ES-I3 (cell line): ENCODE data around the gene NME9.
A peak's percentile ranks its signal among the peaks of the same experiment; 100 is the strongest.
"Not testable (repeated sequence)": the region's sequence is repeated elsewhere in the genome, so short reads cannot be mapped to it uniquely, and the experiment has no call there.

Source experiments
- H3K36me3 ChIP-seq: 2 replicates; pipeline ENCODE4 v1.6.1; 2013; ENCODE audit warnings: mild to moderate bottlenecking, low read length, control low read depth, moderate library complexity; ENCODE audit not compliant: insufficient read depth
- H3K4me1 ChIP-seq: 2 replicates; pipeline ENCODE4 v1.6.1; 2013; ENCODE audit warnings: mild to moderate bottlenecking, control low read depth, low read length; ENCODE audit not compliant: insufficient read depth
- H3K9ac ChIP-seq: 2 replicates; pipeline ENCODE4 v1.6.1; 2013; ENCODE audit warnings: low read depth, mild to moderate bottlenecking, low read length, moderate library complexity
- H3K9me3 ChIP-seq: 2 replicates; pipeline ENCODE4 v1.6.1; 2013; ENCODE audit warnings: mild to moderate bottlenecking, low read length, moderate library complexity; ENCODE audit not compliant: control insufficient read depth, insufficient read depth

NME9 gene

DNA sequence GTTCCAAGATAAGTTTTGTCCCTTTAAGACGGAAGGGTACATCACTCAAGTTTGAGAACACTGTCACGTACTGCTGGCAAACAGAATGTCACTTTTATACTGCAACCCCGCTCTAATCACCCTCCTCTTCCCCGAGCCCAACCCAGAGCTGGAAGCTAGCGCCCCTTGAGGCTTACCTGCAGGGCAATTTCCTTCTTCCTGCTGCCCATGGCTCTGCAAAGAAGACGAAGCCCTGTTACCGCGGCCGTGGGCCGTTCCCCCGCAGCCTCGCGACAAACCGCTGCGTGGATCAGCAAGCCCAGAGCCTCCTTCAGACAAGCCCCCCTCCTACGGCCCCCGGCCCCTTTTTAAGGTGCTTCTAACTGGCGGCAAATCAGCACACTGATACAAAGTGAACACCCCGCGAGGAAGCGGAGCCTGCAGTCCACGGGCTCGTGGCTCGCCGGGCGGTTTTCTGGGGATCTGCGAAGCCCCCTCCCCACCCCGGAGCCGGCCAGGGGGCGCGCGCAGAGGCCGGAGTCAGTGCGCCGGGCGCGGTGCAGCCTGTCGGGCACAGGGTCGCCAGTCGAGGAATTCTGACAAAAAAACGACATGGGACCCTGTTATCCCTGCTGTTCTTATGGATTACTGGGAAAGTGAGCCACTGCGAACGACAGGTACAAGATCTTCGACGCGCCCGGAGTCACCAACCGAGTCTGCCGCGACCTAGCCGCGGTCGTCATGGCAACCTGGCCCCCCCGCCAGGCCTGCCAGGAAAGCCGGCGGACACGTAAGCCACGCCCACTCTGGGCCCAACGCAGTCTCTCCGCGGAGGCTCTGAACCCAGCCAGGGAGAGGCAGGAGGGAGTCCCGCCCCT lies at the start of gene NME9:
Gene NME9, minus strand, starts transcription at position 725 of the 857 bp plus-strand sequence. Its CDS starts 516 bp downstream, at position 209.
- Histone ChIP-seq H3K9ac (peak within 1 kb of the TSS; percentile 67; the same call in 1 of the 2 replicates), H3K36me3 (no peaks in the 10 kb centered on the region), H3K4me1 (0 out of 2 replicates have a peak, but pooled peaks cover 3% of the 10 kb centered on the region), H3K9me3 (no peaks in the 10 kb centered on the region)

DNA sequence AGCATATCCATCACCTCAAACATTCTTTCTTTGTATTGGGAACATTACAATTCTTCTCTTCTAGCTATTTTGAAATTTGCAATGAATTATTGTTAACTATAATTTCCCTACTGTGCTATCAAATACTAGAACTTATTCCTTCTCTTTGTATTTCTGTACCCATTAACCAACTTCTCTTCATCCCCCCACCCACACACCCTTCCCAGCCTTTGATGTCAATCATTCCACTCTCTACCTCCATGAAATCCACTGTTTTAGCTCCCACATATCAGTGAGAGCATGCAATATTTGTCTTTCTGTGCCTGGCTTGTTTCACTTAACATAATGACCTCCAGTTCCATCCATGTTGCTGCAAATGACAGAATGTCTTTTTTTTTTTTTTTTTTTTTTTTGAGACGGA lies 49.3 kb upstream of the NME9 start:
- H3K4me1 ChIP-seq: peaks cover 8% of the 10 kb centered on the region
- H3K9ac ChIP-seq: no peak overlapping the region
- no peaks in the 10 kb centered on the region for H3K36me3 ChIP-seq
- no peaks in the 10 kb centered on the region for H3K9me3 ChIP-seq

DNA sequence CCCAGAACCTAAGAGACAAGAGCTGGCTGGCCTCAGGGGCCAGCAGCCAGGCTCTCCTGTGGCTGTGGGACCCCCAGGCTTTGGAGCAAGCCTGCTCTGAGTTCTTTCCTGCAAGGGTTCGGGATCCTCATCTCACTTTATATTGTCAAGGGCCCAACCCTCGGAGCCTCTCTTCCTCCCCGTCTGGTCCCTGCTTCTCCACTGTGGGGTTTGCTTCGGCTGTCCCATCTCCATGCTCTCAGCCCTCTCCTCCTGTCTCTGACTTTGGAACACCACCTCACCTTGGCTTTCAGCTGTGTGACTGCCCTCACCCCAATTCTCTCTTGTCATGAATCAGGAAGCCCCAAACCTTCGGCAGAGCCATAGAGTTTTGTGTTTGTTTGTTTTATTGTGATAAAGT lies 48.7 kb upstream of the NME9 start:
- Histone ChIP-seq H3K36me3 (no peaks in the 10 kb centered on the region), H3K9ac (no peak overlapping the region), H3K4me1 (peaks cover 8% of the 10 kb centered on the region), H3K9me3 (no peaks in the 10 kb centered on the region)

DNA sequence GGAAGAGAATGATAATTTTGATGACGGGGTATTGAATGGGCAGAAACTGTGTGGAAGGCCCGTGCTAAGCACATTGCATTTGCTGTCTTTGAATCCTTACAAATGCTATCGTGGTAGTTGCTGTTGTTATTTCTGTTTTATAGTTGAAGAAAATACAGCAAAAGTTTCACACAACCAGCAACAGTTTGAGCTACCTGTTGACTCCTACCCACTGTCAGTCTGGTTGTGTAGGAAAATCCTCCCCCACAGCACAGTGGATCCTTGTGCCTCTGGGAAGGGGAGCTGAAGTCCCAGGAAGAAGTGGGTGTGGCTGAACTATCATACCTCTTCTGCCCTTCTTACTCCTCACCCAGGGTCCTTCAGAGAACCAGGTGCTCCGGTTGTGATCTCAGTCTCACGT lies 48.2 kb upstream of the NME9 start:
- H3K9ac ChIP-seq: no peak overlapping the region
- H3K9me3 ChIP-seq: no peaks in the 10 kb centered on the region
- peaks cover 8% of the 10 kb centered on the region for H3K4me1 ChIP-seq
- H3K36me3 ChIP-seq: no peaks in the 10 kb centered on the region

GRCh38 chr3:138377212-138377611 lies 47.6 kb upstream of the NME9 start:
- H3K36me3 ChIP-seq, H3K9me3 ChIP-seq, H3K4me1 ChIP-seq, H3K9ac ChIP-seq: not testable (repeated sequence)

DNA sequence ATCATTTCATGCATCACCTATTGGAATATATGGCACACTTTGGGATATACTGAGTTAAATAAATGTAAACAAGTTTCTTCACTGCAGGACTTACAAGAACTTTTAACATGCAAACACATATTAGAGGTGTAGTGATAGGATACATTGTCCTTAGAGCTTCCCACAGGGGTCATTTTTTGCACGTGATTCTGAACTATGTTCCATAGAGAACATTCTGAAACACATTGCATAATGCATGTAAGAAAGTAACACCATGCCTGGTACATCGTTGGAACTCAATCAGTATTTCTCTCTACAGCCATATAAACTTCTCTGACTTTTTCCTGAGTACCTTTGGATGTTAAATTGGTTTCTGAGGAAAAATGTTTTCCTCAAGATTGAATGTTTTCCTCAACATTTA lies 47.0 kb upstream of the NME9 start:
- no peaks in the 10 kb centered on the region for H3K36me3 ChIP-seq
- H3K4me1 ChIP-seq: peaks cover 2% of the 10 kb centered on the region
- H3K9ac ChIP-seq: no peak overlapping the region
- no peaks in the 10 kb centered on the region for H3K9me3 ChIP-seq

- Histone ChIP-seq H3K9me3 (no peaks in the 10 kb centered on the region), H3K4me1 (no peaks in the 10 kb centered on the region; the same call in 1 of the 2 replicates), H3K36me3 (no peaks in the 10 kb centered on the region), H3K9ac (no peak overlapping the region)
Measured at GRCh38 chr3:138375447-138375846, 45.8 kb upstream of the NME9 start.

DNA sequence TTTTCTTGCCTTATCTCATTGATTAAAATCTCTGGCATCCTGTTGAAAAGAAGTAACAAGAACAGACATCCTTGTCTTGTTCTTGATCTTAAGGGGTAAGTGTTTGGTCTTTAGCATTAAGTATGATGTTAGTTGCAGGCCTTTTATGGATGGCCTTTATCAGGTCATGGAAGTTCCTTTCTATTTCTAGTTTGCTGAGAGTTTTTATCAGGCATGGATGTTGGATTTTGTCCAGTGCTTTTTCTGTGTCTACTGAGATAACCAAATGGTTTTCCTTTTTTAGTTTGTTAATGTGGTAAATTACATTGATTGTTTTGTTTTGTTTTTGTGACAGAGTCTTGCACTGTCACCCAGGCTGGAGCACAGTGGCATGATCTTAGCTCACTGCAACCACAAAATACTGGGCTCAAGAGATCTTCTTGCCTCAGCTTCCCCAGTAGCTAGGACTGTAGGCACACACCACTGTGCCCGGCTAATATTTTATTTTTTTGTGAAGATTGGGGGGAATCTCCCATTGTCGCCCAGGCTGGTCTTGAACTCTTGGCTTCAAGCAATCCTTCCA lies 45.0 kb upstream of the NME9 start:
- Histone ChIP-seq H3K36me3 (no peaks in the 10 kb centered on the region), H3K9me3 (no peaks in the 10 kb centered on the region), H3K4me1 (no peaks in the 10 kb centered on the region; the same call in 1 of the 2 replicates), H3K9ac (no peak overlapping the region)

GRCh38 chr3:138373736-138374094 lies 44.1 kb upstream of the NME9 start:
- Histone ChIP-seq H3K9me3 (no peaks in the 10 kb centered on the region), H3K9ac (no peak overlapping the region), H3K4me1 (no peaks in the 10 kb centered on the region; the same call in 1 of the 2 replicates), H3K36me3 (no peaks in the 10 kb centered on the region)

DNA sequence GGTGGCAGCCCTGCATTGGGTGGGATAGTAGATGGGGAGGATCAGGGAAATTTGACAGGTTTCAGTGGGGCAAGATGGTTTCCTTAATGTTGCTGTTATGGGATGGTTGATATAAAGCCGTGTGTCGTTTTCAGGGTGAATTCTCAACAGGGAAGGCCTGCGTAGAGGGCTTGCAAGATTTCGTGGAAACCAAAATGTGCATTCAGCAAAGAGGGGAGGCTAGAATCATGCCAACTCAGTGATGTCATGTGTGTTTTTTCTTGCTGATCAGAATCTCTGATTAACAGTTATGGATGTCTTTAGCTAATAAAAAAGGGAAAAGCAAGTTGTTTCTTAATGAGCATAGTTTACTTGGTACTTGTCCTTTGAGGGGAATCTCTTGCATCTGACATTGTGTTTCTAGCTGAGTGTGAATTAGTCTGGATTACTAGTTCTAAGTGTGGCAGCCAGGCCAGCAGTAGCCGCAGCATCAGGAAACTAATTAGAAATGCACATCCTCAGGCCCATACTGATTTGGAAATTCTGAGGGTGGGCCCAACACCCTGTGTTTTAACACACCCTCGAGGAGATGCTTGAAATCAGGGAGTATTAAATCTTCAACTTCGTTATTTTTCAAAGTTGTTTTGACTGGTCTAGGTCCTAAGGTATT lies 43.6 kb upstream of the NME9 start:
- no peaks in the 10 kb centered on the region; the same call in 1 of the 2 replicates for H3K4me1 ChIP-seq
- no peaks in the 10 kb centered on the region for H3K36me3 ChIP-seq
- H3K9me3 ChIP-seq: no peaks in the 10 kb centered on the region
- no peak overlapping the region for H3K9ac ChIP-seq

- Histone ChIP-seq H3K36me3 (no peaks in the 10 kb centered on the region), H3K4me1 (no peaks in the 10 kb centered on the region)
Measured at GRCh38 chr3:138371070-138371965, 41.7 kb upstream of the NME9 start.

DNA sequence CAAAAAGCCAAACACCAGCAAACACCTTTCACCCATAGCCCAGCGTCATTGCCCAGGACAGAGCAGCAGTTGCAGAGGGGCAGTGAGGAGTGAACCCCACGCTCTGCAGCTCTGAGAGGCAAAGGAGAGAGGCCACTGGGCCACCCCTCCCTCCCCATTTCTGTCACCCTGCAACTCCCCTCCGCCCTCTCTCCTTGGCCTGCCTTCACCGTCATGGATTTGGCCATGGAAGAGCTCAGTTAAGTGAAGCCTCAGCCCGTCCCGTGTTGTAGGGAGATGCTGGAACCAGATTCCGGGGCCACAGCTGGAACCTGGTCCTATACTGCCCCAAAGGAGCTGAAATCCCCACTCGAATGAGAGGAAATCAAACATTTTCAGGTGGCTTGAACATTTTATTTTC lies 40.7 kb upstream of the NME9 start:
- H3K4me1 ChIP-seq: no peaks in the 10 kb centered on the region
- H3K36me3 ChIP-seq: no peaks in the 10 kb centered on the region
- no peak overlapping the region for H3K9ac ChIP-seq
- no peaks in the 10 kb centered on the region for H3K9me3 ChIP-seq

More at GRCh38 chr3:138371070-138371965, 41.7 kb upstream of the NME9 start:
- Histone ChIP-seq H3K9ac (no peak overlapping the region), H3K9me3 (no peaks in the 10 kb centered on the region)

GRCh38 chr3:138369151-138369900 lies 39.7 kb upstream of the NME9 start:
- Histone ChIP-seq H3K36me3 (no peaks in the 10 kb centered on the region), H3K4me1 (no peaks in the 10 kb centered on the region), H3K9ac (no peak overlapping the region), H3K9me3 (no peaks in the 10 kb centered on the region)
